ENCODE data around the gene STX1B.

STX1B gene

DNA sequence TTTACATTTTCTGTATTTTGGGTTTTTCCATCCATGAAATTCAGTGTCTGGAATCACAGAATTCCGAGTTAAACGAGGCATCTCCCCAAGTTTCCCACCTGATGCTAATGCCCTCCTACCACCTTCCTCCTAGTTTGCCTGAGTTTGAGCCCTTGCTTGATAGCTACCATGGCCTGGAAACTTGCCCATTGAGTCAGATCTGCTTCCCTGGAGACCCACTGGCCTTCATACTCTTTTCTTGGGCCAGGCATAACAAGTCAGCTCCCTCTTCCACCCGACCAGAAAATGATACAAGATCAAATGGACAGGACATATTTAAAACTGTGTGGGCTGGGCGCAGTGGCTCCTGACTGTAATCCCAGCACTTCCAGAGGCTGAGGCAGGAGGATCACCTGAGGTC, 42.6 kb downstream of the STX1B start:
- TF ChIP-seq, protein P1, sequence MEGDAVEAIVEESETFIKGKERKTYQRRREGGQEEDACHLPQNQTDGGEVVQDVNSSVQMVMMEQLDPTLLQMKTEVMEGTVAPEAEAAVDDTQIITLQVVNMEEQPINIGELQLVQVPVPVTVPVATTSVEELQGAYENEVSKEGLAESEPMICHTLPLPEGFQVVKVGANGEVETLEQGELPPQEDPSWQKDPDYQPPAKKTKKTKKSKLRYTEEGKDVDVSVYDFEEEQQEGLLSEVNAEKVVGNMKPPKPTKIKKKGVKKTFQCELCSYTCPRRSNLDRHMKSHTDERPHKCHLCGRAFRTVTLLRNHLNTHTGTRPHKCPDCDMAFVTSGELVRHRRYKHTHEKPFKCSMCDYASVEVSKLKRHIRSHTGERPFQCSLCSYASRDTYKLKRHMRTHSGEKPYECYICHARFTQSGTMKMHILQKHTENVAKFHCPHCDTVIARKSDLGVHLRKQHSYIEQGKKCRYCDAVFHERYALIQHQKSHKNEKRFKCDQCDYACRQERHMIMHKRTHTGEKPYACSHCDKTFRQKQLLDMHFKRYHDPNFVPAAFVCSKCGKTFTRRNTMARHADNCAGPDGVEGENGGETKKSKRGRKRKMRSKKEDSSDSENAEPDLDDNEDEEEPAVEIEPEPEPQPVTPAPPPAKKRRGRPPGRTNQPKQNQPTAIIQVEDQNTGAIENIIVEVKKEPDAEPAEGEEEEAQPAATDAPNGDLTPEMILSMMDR (conservative IDR thresholded peaks at IDR 0.05; ENCODE audit: low read length), result no peak
- TF ChIP-seq EZH2phosphoT487 (IDR thresholded peaks at IDR 0.05; ENCODE audit: borderline replicate concordance), result no peak
- H3K36me3 ChIP-seq (ENCODE audit: insufficient read depth, low read length), result peaks cover 78% of the 10 kb centered on the region; the same call in 1 of the 2 replicates
- H4K20me1 ChIP-seq (ENCODE audit: insufficient read depth, low read length, poor library complexity, severe bottlenecking), result no peaks in the 10 kb centered on the region
- H3K9ac ChIP-seq (ENCODE audit: low read depth, low read length, poor library complexity, severe bottlenecking), result no peak overlapping the region
- no peak overlapping the region for H3K4me2 ChIP-seq (ENCODE audit: low read depth, low read length, poor library complexity, severe bottlenecking)
- H3K4me1 ChIP-seq (ENCODE audit: insufficient read depth, low read length, poor library complexity, severe bottlenecking), result no peaks in the 10 kb centered on the region
- H2AFZ ChIP-seq (ENCODE audit: low read length), result no peak overlapping the region
- no peak overlapping the region for H3K4me3 ChIP-seq (ENCODE audit: low read length, poor library complexity, severe bottlenecking)
- no peaks in the 10 kb centered on the region for H3F3A ChIP-seq (ENCODE audit: low read depth)
- no peaks in the 10 kb centered on the region for H3K9me3 ChIP-seq (ENCODE audit: insufficient read depth, low read depth, low read length)
- no peaks in the 10 kb centered on the region for H3K27me3 ChIP-seq (ENCODE audit: insufficient read depth, low read length, poor library complexity, severe bottlenecking)
- no peaks in the 10 kb centered on the region for H3K9me2 ChIP-seq (replicated peaks; ENCODE audit: low read depth, low read length)
- H3K79me2 ChIP-seq (ENCODE audit: insufficient read depth, low read length), result no peaks in the 10 kb centered on the region

DNA sequence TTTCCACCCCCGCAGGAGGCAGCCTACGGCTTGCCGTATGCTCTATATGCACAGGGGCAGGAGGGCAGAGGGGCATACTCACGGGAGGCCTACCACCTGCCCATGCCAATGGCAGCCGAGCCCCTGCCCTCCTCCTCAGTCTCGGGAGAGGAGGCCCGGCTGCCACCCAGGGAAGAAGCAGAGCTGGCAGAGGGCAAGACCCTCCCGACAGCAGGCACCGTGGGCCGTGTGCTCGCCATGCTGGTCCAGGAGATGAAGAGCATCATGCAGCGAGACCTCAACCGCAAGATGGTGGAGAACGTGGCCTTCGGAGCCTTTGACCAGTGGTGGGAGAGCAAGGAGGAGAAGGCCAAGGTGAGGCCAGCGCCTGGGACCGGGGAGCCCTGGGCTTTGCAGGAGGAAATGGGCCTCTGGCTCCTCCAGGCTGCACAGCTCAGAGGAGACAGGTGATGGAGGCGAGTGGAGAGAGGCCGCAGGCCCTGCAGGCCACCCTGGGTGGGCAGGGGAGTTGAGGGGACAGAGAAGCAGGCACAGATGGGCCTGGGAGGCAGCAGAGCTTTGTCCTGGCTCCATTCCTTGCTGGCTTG, 44.3 kb downstream of the STX1B start:
- Histone ChIP-seq H3K9me3 (ENCODE audit: insufficient read depth, low read depth, low read length) (no peaks in the 10 kb centered on the region), H3K4me3 (ENCODE audit: low read length, poor library complexity, severe bottlenecking) (no peak overlapping the region), H3K9me2 (replicated peaks; ENCODE audit: low read depth, low read length) (no peaks in the 10 kb centered on the region), H3K36me3 (ENCODE audit: insufficient read depth, low read length) (peaks cover 81% of the 10 kb centered on the region; the same call in 1 of the 2 replicates), H4K20me1 (ENCODE audit: insufficient read depth, low read length, poor library complexity, severe bottlenecking) (no peaks in the 10 kb centered on the region), H3K4me2 (ENCODE audit: low read depth, low read length, poor library complexity, severe bottlenecking) (no peak overlapping the region), H3F3A (ENCODE audit: low read depth) (no peaks in the 10 kb centered on the region), H3K4me1 (ENCODE audit: insufficient read depth, low read length, poor library complexity, severe bottlenecking) (no peaks in the 10 kb centered on the region), H3K9ac (ENCODE audit: low read depth, low read length, poor library complexity, severe bottlenecking) (no peak overlapping the region), H3K27me3 (ENCODE audit: insufficient read depth, low read length, poor library complexity, severe bottlenecking) (no peaks in the 10 kb centered on the region), H2AFZ (ENCODE audit: low read length) (no peak overlapping the region), H3K79me2 (ENCODE audit: insufficient read depth, low read length) (peaks cover 7% of the 10 kb centered on the region; the same call in 1 of the 2 replicates)
- TF ChIP-seq EZH2phosphoT487 (IDR thresholded peaks at IDR 0.05; ENCODE audit: borderline replicate concordance), result no peak
- TF ChIP-seq, protein P1 (conservative IDR thresholded peaks at IDR 0.05; ENCODE audit: low read length), result no peak

DNA sequence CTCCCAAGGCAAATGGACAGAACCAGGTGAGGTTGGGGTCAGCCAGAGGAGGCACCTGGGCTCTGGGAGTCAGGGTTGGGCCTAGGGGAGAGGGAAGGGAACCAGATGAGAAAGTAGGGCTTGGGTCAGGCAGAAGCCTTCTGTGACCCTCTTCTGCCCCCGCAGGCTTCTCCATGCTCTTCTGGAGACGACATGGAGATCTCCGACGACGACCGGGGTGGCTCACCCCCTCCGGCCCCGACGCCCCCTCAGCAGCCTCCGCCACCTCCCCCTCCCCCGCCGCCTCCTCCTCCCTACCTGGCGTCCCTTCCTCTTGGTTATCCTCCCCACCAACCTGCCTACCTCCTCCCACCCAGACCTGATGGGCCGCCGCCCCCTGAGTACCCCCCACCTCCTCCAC, 45.0 kb downstream of the STX1B start:
- H3K27me3 ChIP-seq (ENCODE audit: insufficient read depth, low read length, poor library complexity, severe bottlenecking), result no peaks in the 10 kb centered on the region
- H3K9ac ChIP-seq (ENCODE audit: low read depth, low read length, poor library complexity, severe bottlenecking), result no peak overlapping the region
- no peak overlapping the region for H2AFZ ChIP-seq (ENCODE audit: low read length)
- H3F3A ChIP-seq (ENCODE audit: low read depth), result no peaks in the 10 kb centered on the region
- peaks cover 80% of the 10 kb centered on the region; the same call in 1 of the 2 replicates for H3K36me3 ChIP-seq (ENCODE audit: insufficient read depth, low read length)
- H3K4me3 ChIP-seq (ENCODE audit: low read length, poor library complexity, severe bottlenecking), result no peak overlapping the region
- TF ChIP-seq, protein P1 (conservative IDR thresholded peaks at IDR 0.05; ENCODE audit: low read length), result no peak
- TF ChIP-seq EZH2phosphoT487 (IDR thresholded peaks at IDR 0.05; ENCODE audit: borderline replicate concordance), result no peak
- H3K79me2 ChIP-seq (ENCODE audit: insufficient read depth, low read length), result peaks cover 10% of the 10 kb centered on the region; the same call in 1 of the 2 replicates
- H4K20me1 ChIP-seq (ENCODE audit: insufficient read depth, low read length, poor library complexity, severe bottlenecking), result no peaks in the 10 kb centered on the region
- H3K4me2 ChIP-seq (ENCODE audit: low read depth, low read length, poor library complexity, severe bottlenecking), result no peak overlapping the region
- no peaks in the 10 kb centered on the region for H3K9me3 ChIP-seq (ENCODE audit: insufficient read depth, low read depth, low read length)
- no peaks in the 10 kb centered on the region for H3K4me1 ChIP-seq (ENCODE audit: insufficient read depth, low read length, poor library complexity, severe bottlenecking)
- H3K9me2 ChIP-seq (replicated peaks; ENCODE audit: low read depth, low read length), result no peaks in the 10 kb centered on the region
